ENCODE results near the gene ASPHD2.

ASPHD2 gene

DNA sequence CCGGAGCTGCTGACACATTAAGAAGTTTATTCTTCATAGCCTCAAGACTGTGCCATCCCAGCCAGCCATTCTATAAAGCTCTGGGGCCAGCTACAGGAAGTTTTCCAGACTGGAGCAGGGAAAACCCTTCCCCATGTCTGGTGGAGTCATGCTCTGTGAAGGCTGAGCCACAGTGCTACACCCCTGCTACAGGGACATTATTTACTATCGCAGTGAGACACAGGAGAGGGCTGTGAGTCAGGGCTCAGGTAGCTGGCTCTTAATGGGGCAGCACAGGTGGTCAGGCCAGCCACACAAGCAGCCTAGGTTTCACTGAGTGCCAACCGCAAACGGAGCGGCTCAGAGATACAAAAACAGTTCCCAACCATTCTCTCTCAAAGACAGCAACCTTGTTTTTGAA, 42.5 kb downstream of the ASPHD2 start:
- DNase-seq (ENCODE audit: low read depth in 4 of 4, low spot score in 1 of 4) = no peak

DNA sequence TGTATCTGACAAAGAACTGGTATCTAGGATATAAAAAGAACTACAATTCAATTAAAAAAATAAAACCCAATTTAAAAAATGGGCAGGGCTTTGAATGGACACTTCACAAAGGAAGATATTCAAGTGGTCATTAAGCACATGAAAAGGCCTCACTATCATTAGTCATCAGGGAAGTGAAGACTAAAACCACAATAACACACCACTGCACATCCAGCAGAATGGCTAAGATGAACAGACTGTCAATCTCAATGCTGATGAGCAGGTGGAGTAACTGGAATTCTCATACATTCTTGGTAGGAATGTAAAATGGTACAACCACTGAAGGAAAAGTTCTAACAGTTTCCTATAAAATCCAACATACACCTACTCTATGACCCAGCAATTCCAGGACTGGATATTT, 45.6 kb downstream of the ASPHD2 start:
- no peak for DNase-seq (ENCODE audit: low read depth in 4 of 4, low spot score in 1 of 4)

DNA sequence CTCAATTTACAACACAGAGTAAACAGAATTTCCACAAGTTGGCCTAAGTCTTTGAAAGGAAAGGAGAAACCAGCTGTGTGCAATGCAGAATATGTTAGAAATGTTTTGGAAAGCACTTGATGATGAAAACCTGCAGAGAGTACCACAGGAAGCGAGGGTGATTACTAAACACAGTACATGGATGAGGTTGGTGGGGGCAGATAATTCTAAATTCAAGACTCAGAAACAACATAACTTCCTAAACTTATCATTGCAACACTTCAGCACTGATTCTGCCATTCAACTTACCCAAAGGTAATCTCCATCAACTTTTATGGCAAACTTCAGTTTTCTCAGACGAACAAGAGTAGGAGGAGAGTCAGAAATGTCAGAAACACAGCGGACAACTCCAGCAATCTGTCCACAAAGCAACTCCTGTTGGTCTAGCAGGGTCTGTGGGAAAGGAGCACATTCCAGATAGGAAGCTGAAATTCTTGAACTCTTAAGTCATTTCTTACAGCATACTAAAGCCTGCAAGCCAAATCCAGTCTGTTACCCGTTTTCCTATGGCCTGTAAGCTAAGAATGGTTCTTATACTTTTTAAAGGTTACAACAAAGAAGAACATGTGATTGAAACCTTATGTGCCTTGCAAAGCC, 47.8 kb downstream of the ASPHD2 start:
- DNase-seq (ENCODE audit: low read depth in 4 of 4, low spot score in 1 of 4) = no peak

DNA sequence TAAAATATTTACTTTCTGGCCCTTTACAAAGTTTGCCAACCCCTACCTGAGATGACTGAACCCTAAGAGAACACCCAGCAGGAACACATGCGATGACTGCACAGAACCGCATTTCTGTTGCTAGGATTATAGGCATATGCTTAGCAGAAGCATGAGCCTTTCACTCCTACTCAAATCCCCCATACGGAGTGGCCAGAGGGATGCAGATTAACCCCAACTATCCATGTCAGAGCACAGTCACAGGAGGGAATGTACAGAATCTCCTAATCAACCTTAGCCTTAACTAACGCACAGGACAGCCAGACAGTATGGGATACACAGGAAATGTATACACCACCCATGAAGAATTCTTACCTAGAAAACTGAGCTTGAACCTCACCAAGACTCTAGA, 48.3 kb downstream of the ASPHD2 start:
- no peak for DNase-seq (ENCODE audit: low read depth in 4 of 4, low spot score in 1 of 4)

DNA sequence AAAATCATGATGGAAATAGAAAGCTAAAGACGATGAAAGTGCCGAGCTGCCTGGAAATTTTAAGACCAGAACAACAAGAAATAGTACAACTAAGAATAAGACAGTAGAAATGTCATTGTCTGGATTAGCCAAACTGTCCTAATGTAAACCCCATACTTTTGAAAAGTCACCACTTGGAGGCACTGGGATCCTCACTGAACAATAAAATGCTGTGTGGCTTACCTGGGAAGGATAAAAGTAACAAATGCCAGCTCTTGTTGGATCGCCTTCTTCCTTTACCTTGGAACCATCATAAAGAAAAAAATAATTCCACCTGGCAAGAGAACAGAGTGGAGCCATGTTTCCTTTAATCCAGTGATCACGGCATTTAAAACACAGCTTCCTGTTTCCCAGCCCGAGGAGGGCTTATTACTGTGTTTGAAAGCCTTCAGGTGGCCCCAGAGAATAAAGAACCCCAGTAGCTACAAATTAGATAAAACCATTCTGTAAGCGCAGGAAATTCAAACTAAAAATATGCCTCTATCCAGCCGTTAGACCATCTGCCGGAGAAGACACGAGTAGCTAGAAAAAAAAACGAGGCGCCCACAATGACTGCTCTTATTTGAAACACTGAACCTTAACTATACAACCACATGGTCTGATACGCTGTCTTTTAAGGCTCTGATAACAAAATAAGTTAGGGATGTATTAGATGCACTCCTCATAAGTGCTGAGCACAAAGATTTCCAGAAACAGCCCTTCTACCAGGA, 50.2 kb downstream of the ASPHD2 start:
- no peak for DNase-seq (ENCODE audit: low read depth in 4 of 4, low spot score in 1 of 4)

DNA sequence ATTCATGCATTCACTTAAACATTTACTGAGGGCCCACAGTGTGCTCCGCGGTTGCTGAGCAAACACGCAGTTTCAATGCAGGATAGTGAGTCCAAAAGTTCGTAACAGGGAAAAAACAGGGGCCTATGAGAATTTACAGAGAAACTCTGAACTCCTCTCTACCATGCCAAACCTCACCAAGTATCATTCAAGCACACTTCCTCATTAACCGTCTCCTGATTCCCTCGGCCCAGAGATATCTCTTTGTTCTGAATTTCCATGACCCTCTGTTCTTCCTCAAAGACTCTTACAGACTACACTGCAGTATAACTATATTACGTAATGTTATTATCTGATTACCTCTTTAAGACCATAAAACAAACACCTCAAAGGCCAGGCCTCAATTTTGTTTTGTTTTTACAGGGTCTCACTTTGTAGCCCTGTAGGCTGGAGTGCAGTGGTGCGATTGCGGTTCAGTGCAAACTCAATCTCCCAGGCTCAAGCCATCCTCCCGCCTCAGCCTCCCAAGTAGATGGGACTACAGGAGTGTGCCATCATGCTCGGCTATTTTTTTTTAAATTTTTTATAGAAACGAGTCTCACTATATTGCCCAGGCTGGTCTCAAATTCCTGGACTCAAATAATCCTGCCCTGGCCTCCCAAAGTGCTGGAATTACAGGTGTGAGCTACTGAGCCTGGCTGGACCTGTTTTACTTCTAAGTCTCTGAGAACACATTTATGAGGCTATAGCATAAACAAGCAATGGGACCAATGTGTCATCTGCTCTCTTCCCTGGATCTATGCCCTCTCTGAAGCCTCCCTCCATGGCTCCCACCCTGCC, 50.9 kb downstream of the ASPHD2 start:
- DNase-seq (ENCODE audit: low read depth in 4 of 4, low spot score in 1 of 4) = no peak

DNA sequence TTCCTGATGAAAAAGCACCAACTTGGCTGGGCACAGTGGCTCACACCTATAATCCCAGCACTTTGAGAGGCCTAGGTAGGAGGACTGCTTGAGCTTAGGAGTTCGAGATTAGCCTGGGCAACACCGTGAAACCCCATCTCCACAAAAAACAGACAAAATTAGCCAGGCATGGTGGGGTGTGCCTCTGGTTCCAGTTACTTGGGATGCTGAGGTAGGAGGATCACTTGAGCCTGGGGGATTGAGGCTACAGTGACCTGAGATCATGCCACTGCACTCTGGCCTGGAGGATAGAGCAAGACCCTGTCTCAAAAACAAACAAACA, 51.5 kb downstream of the ASPHD2 start:
- DNase-seq (ENCODE audit: low read depth in 4 of 4, low spot score in 1 of 4) = no peak

DNA sequence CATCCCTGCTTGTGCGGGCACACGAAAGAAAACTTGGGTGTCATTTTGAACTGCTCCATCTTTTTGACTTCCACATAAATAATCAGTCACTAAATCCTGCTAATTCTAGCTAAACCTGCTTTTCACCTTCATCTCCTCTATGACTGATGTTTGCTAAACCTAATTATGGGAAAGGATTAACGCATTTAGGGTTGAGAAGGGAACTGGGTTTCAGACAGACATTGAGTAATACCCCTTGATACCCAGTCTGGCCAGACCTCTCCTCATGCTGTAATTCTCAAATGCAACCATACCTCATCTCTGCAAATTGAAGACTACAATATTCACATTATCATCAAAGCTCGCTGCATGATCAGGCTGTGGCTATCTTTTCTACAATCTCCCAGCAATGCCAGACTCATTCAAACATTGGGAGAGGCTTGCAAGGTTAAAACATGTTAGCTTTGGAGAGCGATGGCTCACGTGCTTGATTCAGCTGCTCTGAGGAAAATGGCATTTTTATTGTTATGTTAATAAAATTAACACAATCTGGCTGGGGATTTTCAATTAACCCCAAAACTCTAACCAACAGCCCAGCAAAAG, 52.1 kb downstream of the ASPHD2 start:
- no peak for DNase-seq (ENCODE audit: low read depth in 4 of 4, low spot score in 1 of 4)

DNA sequence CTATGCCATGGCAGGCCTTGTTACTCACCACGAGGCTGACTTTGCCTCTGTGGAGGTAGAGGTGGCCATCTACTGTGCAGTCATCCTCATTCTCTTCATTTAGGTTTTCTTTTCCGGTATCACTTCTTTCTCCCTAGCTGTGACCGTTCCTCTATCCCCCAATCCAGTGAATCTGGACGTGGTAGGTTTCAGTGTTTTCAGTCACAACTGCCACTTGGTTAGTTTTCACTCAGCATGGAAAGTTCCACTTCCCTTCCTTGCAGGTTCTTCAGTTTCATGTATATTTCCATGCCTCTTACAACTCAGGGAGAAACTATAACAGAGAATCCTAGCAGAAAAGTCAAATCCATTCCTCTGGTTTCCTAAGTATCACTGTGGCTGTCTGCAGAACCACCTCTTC, 52.6 kb downstream of the ASPHD2 start:
- no peak for DNase-seq (ENCODE audit: low read depth in 4 of 4, low spot score in 1 of 4)

DNA sequence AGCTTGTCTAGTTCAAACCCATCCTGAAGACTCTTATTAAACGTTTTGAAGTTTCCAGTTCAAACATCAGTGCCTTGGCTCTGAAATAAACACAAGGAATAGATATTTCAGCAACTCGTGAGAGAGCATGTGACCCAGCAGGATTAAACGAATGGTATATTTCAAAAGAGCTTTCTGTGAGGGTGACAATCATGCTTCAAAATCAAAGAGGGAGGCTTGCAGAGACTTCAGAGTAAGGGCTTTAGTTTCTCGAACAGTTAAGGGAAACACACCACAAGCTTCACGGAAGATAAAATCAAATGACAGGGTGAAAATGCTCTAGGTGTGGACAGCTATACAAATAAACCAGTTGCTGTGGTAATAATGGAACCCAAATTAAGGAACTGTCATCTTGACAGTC, 53.1 kb downstream of the ASPHD2 start:
- no peak for DNase-seq (ENCODE audit: low read depth in 4 of 4, low spot score in 1 of 4)

DNA sequence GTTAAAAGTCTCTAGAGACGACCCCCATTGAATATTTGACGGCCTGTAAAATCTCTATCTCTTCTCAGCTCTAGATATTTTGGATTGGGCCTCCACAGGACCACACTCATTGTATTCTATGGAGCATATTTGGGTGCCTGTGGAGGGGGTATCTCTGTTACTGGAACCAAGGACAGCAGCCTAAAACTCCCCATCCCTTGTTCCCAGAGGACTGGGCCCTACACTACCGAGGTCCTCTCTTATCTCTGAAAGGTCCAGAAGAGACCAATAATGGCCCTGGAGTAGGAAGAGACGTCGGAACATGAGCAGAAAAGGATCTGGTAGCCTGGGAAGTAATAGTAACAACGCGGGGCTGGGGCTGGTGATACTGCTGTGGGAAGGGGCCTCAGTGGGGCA, 54.0 kb downstream of the ASPHD2 start:
- DNase-seq (ENCODE audit: low read depth in 4 of 4, low spot score in 1 of 4) = no peak

DNA sequence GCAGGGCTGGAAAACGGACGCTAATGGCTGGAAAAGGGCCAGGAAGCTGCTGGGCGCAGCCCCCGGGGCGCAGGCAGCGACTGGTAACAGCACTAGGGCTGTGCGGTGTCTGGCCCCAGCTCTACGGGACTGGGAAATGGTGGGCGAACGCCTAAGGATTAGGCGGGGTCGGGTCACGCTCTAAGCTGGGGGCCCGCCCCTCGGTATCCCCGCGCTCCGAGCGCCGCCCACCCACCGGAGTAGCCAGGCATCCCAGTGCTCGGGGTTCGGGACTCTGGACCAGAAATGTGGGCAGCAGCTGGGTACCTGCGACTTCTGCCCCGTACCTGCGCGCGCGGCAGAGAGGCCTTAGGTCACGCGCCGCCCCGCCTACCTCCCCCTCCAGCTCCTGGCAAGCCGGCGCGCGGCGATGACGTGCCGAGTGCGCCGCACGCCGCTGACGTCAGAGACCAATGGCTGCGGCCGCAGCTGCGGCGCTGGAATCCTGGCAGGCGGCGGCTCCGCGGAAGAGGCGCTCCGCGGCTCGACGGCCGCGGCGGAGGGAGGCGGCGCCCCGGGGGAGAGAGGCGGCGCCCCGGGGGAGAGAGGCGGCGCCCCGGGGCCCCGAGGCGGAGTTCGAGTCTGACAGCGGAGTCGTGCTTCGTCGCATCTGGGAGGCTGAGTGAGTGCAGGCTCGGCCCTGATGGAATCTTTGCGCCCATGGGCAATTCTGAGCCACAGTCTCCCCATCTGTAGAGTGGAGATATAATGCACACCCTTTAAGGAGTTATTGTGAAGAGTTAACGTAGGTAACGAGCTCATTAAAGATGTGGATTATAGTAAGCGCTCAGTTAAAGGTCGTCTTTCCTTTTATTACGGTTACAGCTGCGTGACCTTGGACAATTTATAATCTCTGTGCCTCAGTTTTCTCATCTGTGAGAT, 54.6 kb downstream of the ASPHD2 start, which contains the start of the genes HPS4 and SRRD:
Gene HPS4 (minus strand): TSS at position 345 of the 921 bp plus-strand sequence. CDS start 2,021 bp downstream, outside the sequence.
Gene SRRD (plus strand): TSS at position 439 of the 921 bp plus-strand sequence. CDS start 14 bp downstream, at position 453.
- DNase-seq (ENCODE audit: low read depth in 4 of 4, low spot score in 1 of 4) = peak; percentile 74 to 87 (median 84)

DNA sequence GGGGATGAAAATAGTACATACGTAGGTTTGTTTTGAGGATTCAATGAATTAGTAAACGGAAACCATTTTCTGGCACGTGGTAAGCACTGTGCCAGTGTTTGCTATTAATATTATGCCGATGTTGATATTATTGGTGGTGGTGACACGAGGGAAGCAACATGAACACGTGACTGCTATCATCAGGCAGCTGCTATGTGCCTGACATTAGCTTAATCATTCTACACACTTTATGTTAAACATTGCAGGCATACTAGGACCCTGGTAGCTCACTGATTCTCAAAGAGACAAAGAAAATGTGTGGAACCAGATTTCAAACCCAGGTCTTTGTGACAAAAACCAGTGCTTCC, 55.3 kb downstream of the ASPHD2 start:
- DNase-seq (ENCODE audit: low read depth in 4 of 4, low spot score in 1 of 4) = no peak

DNA sequence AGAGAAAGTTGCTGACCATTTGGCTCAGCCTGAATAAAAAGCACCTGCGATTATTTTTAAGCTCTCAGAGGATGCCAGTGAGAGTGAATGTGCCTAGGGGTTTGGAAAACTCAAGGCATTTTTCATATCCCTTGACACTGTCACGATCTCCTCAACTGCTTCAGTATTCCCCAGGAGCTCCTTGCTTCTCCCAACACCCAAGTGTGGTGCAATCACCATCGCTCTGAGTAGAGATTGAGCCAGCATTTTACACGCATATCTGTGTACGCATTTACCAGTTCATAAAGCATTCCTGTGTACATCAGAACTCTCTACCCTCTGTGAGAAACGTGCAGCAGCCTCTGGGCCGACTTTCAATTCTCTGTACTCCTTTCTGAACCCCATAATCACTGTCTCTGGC, 56.0 kb downstream of the ASPHD2 start:
- DNase-seq (ENCODE audit: low read depth in 4 of 4, low spot score in 1 of 4) = no peak

DNA sequence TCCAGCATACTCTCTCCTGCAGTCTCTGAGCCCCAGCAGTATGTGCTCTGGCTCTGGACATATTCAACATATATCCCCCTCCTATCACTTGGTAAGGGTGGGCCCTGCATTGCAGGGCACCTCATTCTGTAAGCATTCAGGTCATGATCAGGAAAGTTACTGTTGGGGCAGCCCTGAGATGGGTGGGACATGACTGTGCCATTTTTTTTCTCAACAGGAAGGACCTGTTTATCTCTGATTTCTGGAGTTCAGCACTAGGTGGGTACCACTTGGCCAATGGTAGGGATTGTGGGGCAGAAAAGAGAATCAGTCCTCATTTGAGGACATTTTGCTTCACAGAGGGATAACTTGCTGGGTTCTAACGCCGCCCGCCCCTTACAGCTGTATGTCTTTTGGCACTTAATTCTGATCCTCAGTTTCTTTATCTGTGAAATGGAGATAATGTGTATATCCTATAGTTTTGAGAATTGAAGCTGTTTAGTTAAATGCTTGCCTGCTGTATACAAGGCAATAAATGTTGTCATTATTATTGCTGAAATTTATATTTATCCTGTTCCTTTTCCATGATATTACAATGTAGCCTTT, 56.8 kb downstream of the ASPHD2 start:
- no peak for DNase-seq (ENCODE audit: low read depth in 4 of 4, low spot score in 1 of 4)

DNA sequence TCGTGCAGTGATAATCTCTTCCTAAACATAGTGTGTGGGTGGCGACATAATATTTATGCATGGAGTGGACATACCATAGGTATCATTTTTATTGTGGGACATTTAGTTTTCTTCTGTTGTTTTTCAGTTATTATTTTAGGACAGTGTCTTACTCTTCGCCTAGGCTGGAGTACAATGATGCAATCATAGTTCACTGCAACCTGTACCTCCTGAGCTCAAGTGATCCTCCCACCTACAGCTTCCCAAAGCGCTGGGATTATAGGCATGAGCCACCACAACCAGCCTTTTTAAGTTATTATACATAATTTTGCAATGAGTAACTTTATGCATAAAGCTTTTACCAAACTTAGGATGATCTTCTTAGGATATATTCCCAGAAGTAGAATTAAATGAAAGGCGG, 57.3 kb downstream of the ASPHD2 start:
- DNase-seq (ENCODE audit: low read depth in 4 of 4, low spot score in 1 of 4) = no peak

DNA sequence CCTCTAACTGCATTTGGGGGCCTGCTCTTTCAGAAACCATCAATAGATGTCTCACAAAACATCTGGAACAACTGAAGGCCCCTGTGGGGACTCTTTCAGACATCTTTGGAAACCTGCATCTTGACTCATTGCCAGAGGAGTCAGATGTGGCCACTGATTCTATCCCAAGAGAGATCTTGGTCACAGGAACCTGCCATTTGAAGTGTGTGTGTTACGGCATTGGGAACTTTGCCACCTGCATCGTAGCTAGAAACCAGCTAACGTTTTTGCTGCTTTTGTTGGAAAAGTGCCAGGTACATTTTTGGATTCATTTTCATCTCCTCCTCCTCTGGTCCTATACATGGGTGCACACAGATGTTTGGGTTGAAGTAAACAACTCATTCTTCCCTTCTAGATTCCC, 58.9 kb downstream of the ASPHD2 start:
- no peak for DNase-seq (ENCODE audit: low read depth in 4 of 4, low spot score in 1 of 4)

DNA sequence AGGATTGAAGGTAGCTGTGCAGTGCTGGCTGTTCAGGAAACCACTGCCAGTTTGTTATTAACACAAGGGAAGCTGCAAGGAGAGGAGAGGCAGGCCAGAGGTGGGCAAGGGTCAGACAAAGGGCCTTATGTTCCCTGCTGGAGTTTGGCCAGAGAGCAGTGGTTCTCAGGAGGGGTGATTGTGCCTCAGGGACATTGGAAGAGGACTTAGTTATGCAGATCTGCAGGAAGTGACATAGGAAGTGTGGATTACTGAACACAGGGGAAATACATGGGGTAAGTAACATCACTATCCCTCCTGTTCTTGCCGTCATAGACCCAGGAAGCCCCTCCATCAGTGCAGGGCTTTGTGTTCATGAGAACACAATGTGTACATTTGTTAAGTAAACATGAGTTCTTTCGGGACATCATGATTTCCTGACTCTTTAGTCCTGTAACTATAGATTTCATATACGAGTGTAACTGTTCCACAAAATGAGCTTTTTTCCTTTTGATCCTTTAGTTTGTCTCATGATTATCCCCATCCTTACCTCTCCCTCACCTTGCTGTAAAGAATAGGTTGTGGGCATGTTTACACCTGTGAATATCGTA, 60.5 kb downstream of the ASPHD2 start:
- no peak for DNase-seq (ENCODE audit: low read depth in 4 of 4, low spot score in 1 of 4)

DNA sequence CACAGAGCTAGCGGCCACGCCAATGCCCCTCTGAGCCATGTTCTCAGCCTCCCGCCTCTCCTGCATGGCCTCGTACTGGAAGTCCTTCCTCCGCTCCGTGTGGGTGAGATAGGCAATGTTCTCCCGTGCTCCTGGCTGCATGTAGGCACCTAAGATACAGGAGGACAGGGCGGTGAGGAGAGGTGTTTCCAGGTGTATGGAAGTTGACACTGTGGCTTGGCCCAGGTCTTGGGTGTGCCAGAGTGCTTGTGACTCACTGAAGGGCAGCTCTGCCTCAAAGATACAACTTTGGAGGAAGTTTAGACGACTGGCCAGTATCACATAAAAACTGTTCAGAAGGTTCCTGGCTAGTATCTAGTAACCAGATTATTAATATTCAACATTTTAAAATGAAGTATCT, 63.2 kb downstream of the ASPHD2 start:
- no peak for DNase-seq (ENCODE audit: low read depth in 4 of 4, low spot score in 1 of 4)

DNA sequence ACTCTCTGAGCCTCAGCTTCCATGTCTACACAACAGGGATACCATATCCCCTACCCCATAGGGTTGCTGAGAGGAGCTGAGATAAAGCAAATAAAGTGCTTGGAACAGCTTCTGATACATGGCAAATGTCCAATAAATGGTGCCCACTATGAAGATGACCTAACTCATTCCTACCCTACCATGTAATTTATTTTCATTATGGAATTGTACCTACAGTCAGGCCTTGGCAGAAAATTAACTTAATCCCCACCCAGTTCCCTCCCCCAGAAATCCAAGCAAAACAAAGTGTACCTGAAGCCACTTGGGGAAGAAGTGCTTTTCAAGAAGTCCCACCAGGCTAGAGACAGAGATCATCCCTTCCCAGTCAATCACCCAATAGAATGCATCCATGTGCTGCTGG, 65.4 kb downstream of the ASPHD2 start:
- no peak for DNase-seq (ENCODE audit: low read depth in 4 of 4, low spot score in 1 of 4)
